ENCODE results near the gene CTNND1. TPM values are rescaled to one million over a fixed set of nuclear protein-coding genes. Genes with fewer than 3 reads are reported as not detected.
A peak's percentile ranks its signal among the peaks of the same experiment; 100 is the strongest.

Gene CTNND1
- total RNA-seq, 1 donor from 2014 or later: 131 TPM

DNA sequence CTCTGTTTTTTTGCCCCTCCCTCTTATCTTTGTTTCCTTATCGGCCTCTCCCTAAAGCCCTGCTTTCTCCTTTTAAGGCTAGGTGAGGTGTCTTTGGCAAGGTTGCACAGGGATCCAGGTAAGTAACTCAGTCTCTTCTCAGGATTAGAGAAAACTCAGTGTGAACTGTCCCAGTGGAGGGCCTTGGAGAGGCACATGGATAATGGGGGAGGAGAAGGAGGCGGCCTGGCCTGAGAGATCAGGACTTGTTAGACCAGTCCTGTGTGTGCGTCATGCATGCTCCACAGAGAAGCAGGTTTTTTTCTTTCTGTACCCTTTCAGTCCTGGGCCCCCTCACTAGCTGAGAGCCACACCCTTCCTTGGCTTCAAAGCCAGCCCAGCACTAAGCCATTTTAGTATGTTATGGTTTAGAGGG, 19.9 kb downstream of the CTNND1 start:
- DNase-seq (ENCODE audit: low read depth) (peak; percentile 94), FAIRE-seq (no peak)
- Histone ChIP-seq H3K36me3 (ENCODE audit: control insufficient read depth, insufficient read depth, low read length) (peaks cover 3% of the 10 kb centered on the region), H3K27me3 (ENCODE audit: control insufficient read depth, insufficient read depth, low read length) (no peaks in the 10 kb centered on the region), H3K4me3 (ENCODE audit: low read depth, low read length) (no peak overlapping the region)
- TF ChIP-seq, protein P1, sequence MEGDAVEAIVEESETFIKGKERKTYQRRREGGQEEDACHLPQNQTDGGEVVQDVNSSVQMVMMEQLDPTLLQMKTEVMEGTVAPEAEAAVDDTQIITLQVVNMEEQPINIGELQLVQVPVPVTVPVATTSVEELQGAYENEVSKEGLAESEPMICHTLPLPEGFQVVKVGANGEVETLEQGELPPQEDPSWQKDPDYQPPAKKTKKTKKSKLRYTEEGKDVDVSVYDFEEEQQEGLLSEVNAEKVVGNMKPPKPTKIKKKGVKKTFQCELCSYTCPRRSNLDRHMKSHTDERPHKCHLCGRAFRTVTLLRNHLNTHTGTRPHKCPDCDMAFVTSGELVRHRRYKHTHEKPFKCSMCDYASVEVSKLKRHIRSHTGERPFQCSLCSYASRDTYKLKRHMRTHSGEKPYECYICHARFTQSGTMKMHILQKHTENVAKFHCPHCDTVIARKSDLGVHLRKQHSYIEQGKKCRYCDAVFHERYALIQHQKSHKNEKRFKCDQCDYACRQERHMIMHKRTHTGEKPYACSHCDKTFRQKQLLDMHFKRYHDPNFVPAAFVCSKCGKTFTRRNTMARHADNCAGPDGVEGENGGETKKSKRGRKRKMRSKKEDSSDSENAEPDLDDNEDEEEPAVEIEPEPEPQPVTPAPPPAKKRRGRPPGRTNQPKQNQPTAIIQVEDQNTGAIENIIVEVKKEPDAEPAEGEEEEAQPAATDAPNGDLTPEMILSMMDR (IDR thresholded peaks at IDR 0.05; ENCODE audit: insufficient read depth, low read length, severe bottlenecking): no peak

DNA sequence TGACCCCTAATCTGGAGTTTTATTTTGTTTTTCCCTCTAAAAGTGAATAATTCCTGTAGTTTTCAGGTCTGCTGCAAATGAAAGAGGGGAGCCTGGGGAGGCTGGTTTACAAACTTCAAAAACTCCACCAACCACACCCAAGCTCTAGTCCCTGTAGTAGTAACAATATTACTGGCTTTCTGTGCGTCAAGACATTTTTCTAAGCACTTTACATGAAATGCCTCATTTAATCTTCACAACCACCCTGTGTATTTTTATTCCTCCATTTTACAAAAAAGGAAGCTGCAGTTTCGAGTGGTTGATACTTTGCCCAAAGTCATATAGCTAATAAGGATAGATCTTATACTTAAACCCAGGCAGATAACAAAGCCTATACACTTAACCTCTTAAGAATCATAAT, 23.5 kb downstream of the CTNND1 start:
- H3K27me3 ChIP-seq (ENCODE audit: control insufficient read depth, insufficient read depth, low read length): no peaks in the 10 kb centered on the region
- FAIRE-seq: no peak

DNA sequence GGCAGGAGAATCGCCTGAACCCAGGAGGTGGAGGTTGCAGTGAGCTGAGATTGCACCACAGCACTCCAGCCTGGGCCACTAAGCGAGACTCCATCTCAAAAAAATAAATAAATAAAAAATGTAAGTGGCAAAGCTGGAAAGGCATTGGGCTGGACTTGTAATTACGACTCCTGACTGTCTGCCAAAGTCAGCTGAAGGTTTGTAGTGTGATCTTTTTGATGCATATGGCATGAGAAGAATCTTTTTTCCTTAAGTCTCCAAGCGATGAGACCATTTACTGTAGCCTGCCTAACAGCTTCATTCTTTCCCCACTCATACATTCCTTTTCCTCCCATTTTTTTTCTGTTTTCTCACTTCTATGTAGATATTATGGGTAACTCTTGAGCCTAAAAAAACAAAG, 24.8 kb downstream of the CTNND1 start:
- H3K36me3 ChIP-seq (ENCODE audit: control insufficient read depth, insufficient read depth, low read length): peaks cover 7% of the 10 kb centered on the region
- H3K27me3 ChIP-seq (ENCODE audit: control insufficient read depth, insufficient read depth, low read length): no peaks in the 10 kb centered on the region
- TF ChIP-seq, protein P1 (IDR thresholded peaks at IDR 0.05; ENCODE audit: insufficient read depth, low read length, severe bottlenecking): no peak
- FAIRE-seq (no peak), DNase-seq (ENCODE audit: low read depth) (no peak)
- no peak overlapping the region for H3K4me3 ChIP-seq (ENCODE audit: low read depth, low read length)

More for the DNA sequence above, 23.5 kb downstream of the CTNND1 start:
- no peak for DNase-seq (ENCODE audit: low read depth)
- TF ChIP-seq, protein P1 (IDR thresholded peaks at IDR 0.05; ENCODE audit: insufficient read depth, low read length, severe bottlenecking): no peak
- H3K36me3 ChIP-seq (ENCODE audit: control insufficient read depth, insufficient read depth, low read length): peaks cover 4% of the 10 kb centered on the region
- H3K4me3 ChIP-seq (ENCODE audit: low read depth, low read length): no peak overlapping the region

DNA sequence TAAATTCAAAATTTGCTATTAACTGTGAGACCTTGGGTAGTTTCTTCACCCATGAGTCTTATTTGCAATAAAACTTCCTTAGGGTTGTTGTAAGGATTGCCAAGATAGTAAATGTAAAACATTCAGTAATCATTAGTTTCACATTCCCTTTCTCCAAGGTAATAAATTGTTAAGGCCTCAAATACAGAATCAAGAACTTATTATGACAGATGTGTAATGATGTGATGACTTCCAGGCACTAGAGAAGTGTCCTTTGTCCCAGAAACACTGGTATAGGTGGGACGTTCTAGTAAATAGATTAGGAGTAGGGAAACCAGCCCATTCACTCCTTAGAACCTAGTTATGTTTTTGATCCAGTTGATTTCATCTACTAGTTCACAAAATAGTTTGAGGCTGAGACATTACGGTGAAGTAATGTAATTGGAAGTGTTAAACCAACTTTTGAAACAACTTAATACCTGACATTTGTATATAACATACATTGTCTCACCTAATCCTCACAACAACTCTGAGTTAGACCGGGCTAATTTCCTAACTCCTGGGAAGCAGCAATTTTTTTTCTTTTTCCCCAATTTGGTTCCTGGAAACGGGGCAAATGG, 25.5 kb downstream of the CTNND1 start:
- DNase-seq (ENCODE audit: low read depth): peak; percentile 58
- H3K27me3 ChIP-seq (ENCODE audit: control insufficient read depth, insufficient read depth, low read length): no peaks in the 10 kb centered on the region

DNA sequence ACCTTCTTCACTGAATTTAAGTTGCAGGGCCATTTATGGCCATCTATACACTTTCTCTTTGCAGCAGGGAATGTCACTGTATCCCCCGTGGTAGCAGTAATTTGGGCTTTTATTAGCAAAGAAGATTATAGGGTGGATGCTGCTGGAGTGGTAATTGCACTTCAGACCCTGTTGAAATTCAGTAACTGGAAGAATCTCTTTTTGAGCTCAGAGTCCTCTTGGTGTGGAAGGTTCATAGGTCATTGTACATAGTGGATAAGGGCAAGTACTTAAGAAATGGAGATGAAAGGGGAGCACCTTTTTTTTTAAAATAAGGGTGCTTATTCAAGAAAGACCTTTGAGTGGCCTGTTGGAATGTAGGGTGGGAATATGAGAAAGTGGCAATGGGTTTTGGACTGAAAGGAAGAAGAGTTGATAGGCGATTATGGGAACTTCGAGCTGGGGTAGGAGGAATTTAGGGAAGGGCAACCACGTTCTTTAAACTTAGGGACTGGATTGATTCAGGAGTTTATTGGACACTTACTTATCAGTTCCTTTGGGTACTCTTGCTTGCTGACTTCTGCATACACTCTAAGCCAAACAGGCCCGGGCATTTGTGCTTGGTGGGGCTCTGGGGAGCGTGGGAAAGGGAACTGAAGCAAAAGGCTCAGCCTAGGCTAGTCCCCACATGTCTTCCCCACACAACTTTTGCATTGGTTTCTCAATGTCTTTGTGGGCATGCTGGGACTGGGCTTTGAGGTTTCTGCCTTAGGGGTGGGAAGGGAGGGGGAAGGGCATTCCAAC, 26.5 kb downstream of the CTNND1 start:
- no peak overlapping the region for H3K4me3 ChIP-seq (ENCODE audit: low read depth, low read length)
- DNase-seq (ENCODE audit: low read depth) (peak; percentile 98), FAIRE-seq (peak; percentile 47)
- H3K36me3 ChIP-seq (ENCODE audit: control insufficient read depth, insufficient read depth, low read length): peaks cover 10% of the 10 kb centered on the region
- H3K27me3 ChIP-seq (ENCODE audit: control insufficient read depth, insufficient read depth, low read length): no peaks in the 10 kb centered on the region
- TF ChIP-seq, protein P1 (IDR thresholded peaks at IDR 0.05; ENCODE audit: insufficient read depth, low read length, severe bottlenecking): no peak

More for the DNA sequence above, 25.5 kb downstream of the CTNND1 start:
- TF ChIP-seq, protein P1 (IDR thresholded peaks at IDR 0.05; ENCODE audit: insufficient read depth, low read length, severe bottlenecking): no peak
- no peak for FAIRE-seq
- H3K4me3 ChIP-seq (ENCODE audit: low read depth, low read length): no peak overlapping the region
- H3K36me3 ChIP-seq (ENCODE audit: control insufficient read depth, insufficient read depth, low read length): peaks cover 10% of the 10 kb centered on the region

All from bronchial epithelial cell (primary cell).